A673 (cell line): Measurements from ENCODE around the gene KCNQ4. TPM values are rescaled to one million over a fixed set of nuclear protein-coding genes. Genes with fewer than 3 reads are reported as not detected.

Experiments
- BruUV-seq: library from RNA; stranded (reverse); fragments of 400-500 nt; replicated peaks from 2 replicates; lab custom pipeline; 2021; lab: Mats Ljungman, UMichigan
- CTCF ChIA-PET: fragments of 300-600 bp; sonication (Branson Sonifier 250); formaldehyde crosslinking; loops from one replicate; lab custom pipeline; 2022; ENCODE audit warnings: antibody characterized with exemption; lab: Charles Lee
- POLR2A ChIA-PET: fragments of 300-600 bp; sonication (Branson Sonifier 250); formaldehyde crosslinking; loops from one replicate; lab custom pipeline; 2022; ENCODE audit warnings: antibody characterized with exemption; ENCODE audit not compliant: low non-redundant PET; lab: Charles Lee
- DNase-seq: peaks from one replicate; pipeline ENCODE4 v3.0.0-alpha.2; 2015; ENCODE audit warnings: low spot score
- H3K27ac ChIP-seq: fragments of 200-600 bp; sonication (generic); 2 replicates; pipeline ENCODE4 v1.5.1; 2016; ENCODE audit warnings: mixed run types, low read depth, mild to moderate bottlenecking, mixed read lengths, antibody characterized with exemption, low read length; ENCODE audit not compliant: poor library complexity, severe bottlenecking
- H3K27me3 ChIP-seq: fragments of 200-600 bp; sonication (generic); replicated peaks from 2 replicates; pipeline ENCODE4 v1.6.1; 2017; ENCODE audit warnings: mixed run types, low read depth, mild to moderate bottlenecking, mixed read lengths, antibody characterized with exemption, low read length; ENCODE audit not compliant: insufficient read depth, poor library complexity
- H3K36me3 ChIP-seq: fragments of 200-600 bp; sonication (generic); 2 replicates; pipeline ENCODE4 v1.6.1; 2016; ENCODE audit warnings: mixed run types, mild to moderate bottlenecking, mixed read lengths, antibody characterized with exemption, low read length; ENCODE audit not compliant: insufficient read depth, poor library complexity, severe bottlenecking
- H3K4me1 ChIP-seq: fragments of 200-600 bp; sonication (generic); 2 replicates; pipeline ENCODE4 v1.6.1; 2017; ENCODE audit warnings: mixed run types, mild to moderate bottlenecking, mixed read lengths, antibody characterized with exemption, low read length; ENCODE audit not compliant: insufficient read depth, poor library complexity, severe bottlenecking
- H3K4me3 ChIP-seq: fragments of 200-600 bp; sonication (generic); 2 replicates; pipeline ENCODE4 v1.5.1; 2016; ENCODE audit warnings: low read depth, mixed run types, mild to moderate bottlenecking, mixed read lengths, low read length; ENCODE audit not compliant: poor library complexity, severe bottlenecking
- H3K9me3 ChIP-seq: fragments of 200-600 bp; sonication (generic); 2 replicates; pipeline ENCODE4 v1.6.1; 2016; ENCODE audit warnings: mixed run types, low read depth, mild to moderate bottlenecking, mixed read lengths, antibody characterized with exemption, low read length; ENCODE audit not compliant: poor library complexity, severe bottlenecking
- CTCF ChIP-seq: fragments of 300-800, 200-600 bp; sonication (generic); conservative IDR thresholded peaks from 2 replicates; pipeline ENCODE4 v1.5.1; 2017; ENCODE audit warnings: low read depth, mild to moderate bottlenecking, antibody characterized with exemption, low read length, moderate library complexity, mixed read lengths
- EZH2 ChIP-seq: fragments of 200-600 bp; sonication (generic); IDR thresholded peaks from 2 replicates; pipeline ENCODE4 v1.6.1; 2017; ENCODE audit warnings: borderline replicate concordance, low read depth, mild to moderate bottlenecking, mixed read lengths, antibody characterized with exemption, low read length; ENCODE audit not compliant: poor library complexity, severe bottlenecking
- intact Hi-C: fragments of 100-400 bp; cut with micrococcal nuclease; formaldehyde crosslinking; loops from one replicate; pipeline ENCODE4 v1.10.0; 2022; ENCODE audit not compliant: unreplicated experiment
- total RNA-seq: library from RNA; stranded (reverse); gene quantifications from 2 replicates; pipeline ENCODE4 v1.2.3, GENCODE V29; 2021

The KCNQ4 gene
- total RNA-seq, 1 experiment from 2014 or later, result 0.62 TPM

- H3K27ac ChIP-seq, result no peak overlapping the region
- no peak for TF ChIP-seq EZH2
- no peak for TF ChIP-seq CTCF
- H3K4me3 ChIP-seq, result no peak overlapping the region
- POLR2A ChIA-PET, result no interaction called here
- no peaks in the 10 kb centered on the region for H3K36me3 ChIP-seq
- no TSS peak for BruUV-seq
- CTCF ChIA-PET, result no interaction called here
- no peaks in the 10 kb centered on the region for H3K27me3 ChIP-seq
- intact Hi-C loops, result no loop called here
- no peaks in the 10 kb centered on the region for H3K9me3 ChIP-seq
- no peaks in the 10 kb centered on the region for H3K4me1 ChIP-seq
- no peak for DNase-seq
These were observed 47.6 kb downstream of the KCNQ4 start for GRCh38 chr1:40831001-40831732.

GRCh38 chr1:40833979-40834378 lies 50.4 kb downstream of the KCNQ4 start:
- TF ChIP-seq EZH2 (no peak), CTCF (no peak)
- DNase-seq, result no peak
- POLR2A ChIA-PET, result no interaction called here
- BruUV-seq, result no TSS peak
- no peaks in the 10 kb centered on the region for H3K4me1 ChIP-seq
- intact Hi-C loops, result no loop called here
- no peaks in the 10 kb centered on the region for H3K27me3 ChIP-seq
- no peak overlapping the region for H3K27ac ChIP-seq
- no peaks in the 10 kb centered on the region for H3K36me3 ChIP-seq
- H3K4me3 ChIP-seq, result no peak overlapping the region
- H3K9me3 ChIP-seq, result no peaks in the 10 kb centered on the region
- CTCF ChIA-PET, result no interaction called here

GRCh38 chr1:40834968-40835545 lies 51.5 kb downstream of the KCNQ4 start:
- no peak overlapping the region for H3K27ac ChIP-seq
- BruUV-seq, result no TSS peak
- no peaks in the 10 kb centered on the region for H3K36me3 ChIP-seq
- DNase-seq, result no peak
- ChIA-PET POLR2A (no interaction called here), CTCF (no interaction called here)
- no peaks in the 10 kb centered on the region for H3K9me3 ChIP-seq
- intact Hi-C loops, result no loop called here
- no peaks in the 10 kb centered on the region for H3K27me3 ChIP-seq
- no peak for TF ChIP-seq EZH2
- no peak for TF ChIP-seq CTCF
- H3K4me1 ChIP-seq, result no peaks in the 10 kb centered on the region
- H3K4me3 ChIP-seq, result no peak overlapping the region
